Frontal cortex (tissue), 4 donors: Measurements from ENCODE around the gene PRR27. TPM values are rescaled to one million over a fixed set of nuclear protein-coding genes. Genes with fewer than 3 reads are reported as not detected.
"Not testable (repeated sequence)": the region's sequence is repeated elsewhere in the genome, so short reads cannot be mapped to it uniquely, and the experiment has no call there.

ENCODE experiments used
- DNase-seq, 2 donors: peaks; one replicate each; pipeline ENCODE4 v3.0.0; 2012; ENCODE audit warnings: low spot score in 2 of 2
- FAIRE-seq: peaks from 2 replicates; lab custom pipeline; 2012; peaks lifted over from hg19 to GRCh38; lab: Jason Lieb, UNC
- total RNA-seq: library from RNA; depleted of rRNA; stranded (reverse); fragments of >200 nt; gene quantifications from one replicate; pipeline ENCODE4 v1.2.3, GENCODE V29; 2014
- donor health status: control.
- donor health status: control.
- donor health status: control.

Gene PRR27
- total RNA-seq, 1 donor from 2014 or later, result not detected

DNA sequence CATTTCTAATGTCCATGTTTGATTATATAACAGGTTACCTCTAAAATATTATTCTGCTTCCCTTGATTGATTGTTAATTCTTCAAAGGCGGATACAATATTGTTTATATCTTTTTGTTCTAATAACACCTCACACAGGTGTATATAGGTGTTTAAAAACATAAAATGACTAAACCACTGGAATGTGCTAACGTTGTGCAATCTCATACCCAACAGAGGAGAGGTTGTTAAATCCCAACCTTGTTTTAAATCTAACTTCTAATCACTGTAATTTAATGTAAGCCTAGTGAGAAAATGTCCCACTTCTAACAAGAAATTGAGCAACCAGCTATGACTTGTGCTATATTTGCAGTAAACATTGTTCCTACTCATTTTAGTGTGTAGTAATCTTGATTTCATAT, 42.8 kb downstream of the PRR27 start:
- DNase-seq (no peak), FAIRE-seq (no peak)

DNA sequence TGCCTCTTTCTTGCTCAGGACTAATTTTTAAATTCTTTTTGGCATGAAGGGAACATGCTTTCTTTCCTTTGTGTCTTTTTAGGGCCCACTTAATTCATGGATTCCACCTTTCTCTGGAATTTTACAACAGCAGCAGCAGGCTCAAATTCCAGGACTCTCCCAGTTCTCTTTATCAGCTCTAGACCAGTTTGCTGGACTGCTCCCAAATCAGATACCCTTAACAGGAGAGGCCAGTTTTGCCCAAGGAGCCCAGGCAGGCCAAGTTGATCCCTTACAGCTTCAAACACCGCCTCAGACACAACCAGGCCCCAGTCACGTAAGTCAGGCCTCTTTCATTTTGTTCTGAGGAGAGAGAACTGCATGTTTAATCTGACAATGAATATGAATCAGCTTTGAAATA, 43.8 kb downstream of the PRR27 start:
- FAIRE-seq (no peak), DNase-seq (no peak)

DNA sequence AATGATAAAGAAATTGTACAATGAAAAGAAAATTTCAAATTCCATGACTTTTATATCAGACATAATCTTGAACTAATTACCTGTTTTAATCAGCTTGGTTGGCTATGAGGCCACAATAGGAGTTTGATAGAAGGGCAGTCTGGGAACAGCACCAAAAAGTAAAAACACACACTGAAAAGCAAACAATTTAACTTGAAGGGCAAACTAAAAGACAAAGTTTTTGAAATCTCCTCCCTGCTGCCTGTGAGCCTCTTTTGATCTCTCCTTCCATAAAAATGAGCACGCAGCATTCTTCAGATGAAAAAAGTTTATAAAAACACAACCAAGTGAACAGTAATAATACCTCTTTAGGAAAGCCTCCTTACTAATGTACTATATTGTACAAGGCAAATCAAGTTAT, 49.6 kb downstream of the PRR27 start:
- no peak for DNase-seq

DNA sequence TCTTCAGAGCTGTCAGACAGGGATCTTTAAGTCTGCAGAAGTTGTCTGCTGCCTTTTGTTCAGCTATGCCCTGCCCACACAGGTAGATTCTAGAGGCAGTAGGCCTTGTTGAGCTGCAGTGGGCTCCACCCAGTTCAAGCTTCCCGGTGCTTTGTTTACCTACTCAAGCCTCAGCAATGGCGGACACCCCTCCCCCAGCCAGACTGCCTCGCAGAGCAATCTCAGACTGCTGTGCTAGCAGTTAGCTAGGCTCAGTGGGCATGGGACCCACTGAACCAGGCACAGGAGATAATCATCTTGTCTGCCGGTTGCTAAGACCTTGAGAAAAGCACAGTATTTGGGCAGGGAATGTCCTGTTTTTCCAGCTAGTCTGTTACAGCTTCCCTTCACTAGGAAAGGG, 58.7 kb downstream of the PRR27 start:
- DNase-seq, result not testable (repeated sequence)

More for the DNA sequence above, 49.6 kb downstream of the PRR27 start:
- FAIRE-seq, result no peak

More for the DNA sequence above, 58.7 kb downstream of the PRR27 start:
- FAIRE-seq, result not testable (repeated sequence)

Other genes starting within 250 kb of the PRR27 start
- 0.41 TPM for gene CSN1S1, start 223.2 kb upstream of the PRR27 start, total RNA-seq
- gene CSN2, start 188.5 kb upstream of the PRR27 start, total RNA-seq, result not detected
- gene STATH, start 158.3 kb upstream of the PRR27 start, total RNA-seq, result not detected
- not detected for gene HTN3, start 125.8 kb upstream of the PRR27 start, total RNA-seq
- gene HTN1, start 103.8 kb upstream of the PRR27 start, total RNA-seq, result not detected
- gene ODAM, start 41.5 kb downstream of the PRR27 start, total RNA-seq, result not detected
- gene FDCSP, start 71.9 kb downstream of the PRR27 start, total RNA-seq, result not detected
- not detected for gene CSN3, start 88.4 kb downstream of the PRR27 start, total RNA-seq
- not detected for gene CABS1, start 180.7 kb downstream of the PRR27 start, total RNA-seq
- gene SMR3A, start 206.5 kb downstream of the PRR27 start, total RNA-seq, result not detected
- not detected for gene SMR3B, start 228.9 kb downstream of the PRR27 start, total RNA-seq
- not detected for gene OPRPN, start 243.7 kb downstream of the PRR27 start, total RNA-seq